ENCODE results near the gene FCGR3A. TPM values are rescaled to one million over a fixed set of nuclear protein-coding genes. Genes with fewer than 3 reads are reported as not detected.

Gene FCGR3A
- total and polyA plus RNA-seq, 2 experiments from 2014 or later, result not detected

GRCh38 chr1:161502641-161503393 lies 46.8 kb downstream of the FCGR3A start (continued):
- TF ChIP-seq ZNF462 (CRISPR knock-in tag; IDR thresholded peaks at IDR 0.05), result no peak
- TF ChIP-seq JUNB (IDR thresholded peaks at IDR 0.05; ENCODE audit: unreplicated experiment), result no peak
- TF ChIP-seq, protein P1, sequence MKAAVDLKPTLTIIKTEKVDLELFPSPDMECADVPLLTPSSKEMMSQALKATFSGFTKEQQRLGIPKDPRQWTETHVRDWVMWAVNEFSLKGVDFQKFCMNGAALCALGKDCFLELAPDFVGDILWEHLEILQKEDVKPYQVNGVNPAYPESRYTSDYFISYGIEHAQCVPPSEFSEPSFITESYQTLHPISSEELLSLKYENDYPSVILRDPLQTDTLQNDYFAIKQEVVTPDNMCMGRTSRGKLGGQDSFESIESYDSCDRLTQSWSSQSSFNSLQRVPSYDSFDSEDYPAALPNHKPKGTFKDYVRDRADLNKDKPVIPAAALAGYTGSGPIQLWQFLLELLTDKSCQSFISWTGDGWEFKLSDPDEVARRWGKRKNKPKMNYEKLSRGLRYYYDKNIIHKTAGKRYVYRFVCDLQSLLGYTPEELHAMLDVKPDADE (IDR thresholded peaks at IDR 0.05), result no peak
- TF ChIP-seq POLR2AphosphoS5 (IDR thresholded peaks at IDR 0.05; ENCODE audit: low read depth), result no peak
- no peak for TF ChIP-seq EZH2 (IDR thresholded peaks at IDR 0.05; ENCODE audit: low read depth, unreplicated experiment)
- TF ChIP-seq, protein P2, sequence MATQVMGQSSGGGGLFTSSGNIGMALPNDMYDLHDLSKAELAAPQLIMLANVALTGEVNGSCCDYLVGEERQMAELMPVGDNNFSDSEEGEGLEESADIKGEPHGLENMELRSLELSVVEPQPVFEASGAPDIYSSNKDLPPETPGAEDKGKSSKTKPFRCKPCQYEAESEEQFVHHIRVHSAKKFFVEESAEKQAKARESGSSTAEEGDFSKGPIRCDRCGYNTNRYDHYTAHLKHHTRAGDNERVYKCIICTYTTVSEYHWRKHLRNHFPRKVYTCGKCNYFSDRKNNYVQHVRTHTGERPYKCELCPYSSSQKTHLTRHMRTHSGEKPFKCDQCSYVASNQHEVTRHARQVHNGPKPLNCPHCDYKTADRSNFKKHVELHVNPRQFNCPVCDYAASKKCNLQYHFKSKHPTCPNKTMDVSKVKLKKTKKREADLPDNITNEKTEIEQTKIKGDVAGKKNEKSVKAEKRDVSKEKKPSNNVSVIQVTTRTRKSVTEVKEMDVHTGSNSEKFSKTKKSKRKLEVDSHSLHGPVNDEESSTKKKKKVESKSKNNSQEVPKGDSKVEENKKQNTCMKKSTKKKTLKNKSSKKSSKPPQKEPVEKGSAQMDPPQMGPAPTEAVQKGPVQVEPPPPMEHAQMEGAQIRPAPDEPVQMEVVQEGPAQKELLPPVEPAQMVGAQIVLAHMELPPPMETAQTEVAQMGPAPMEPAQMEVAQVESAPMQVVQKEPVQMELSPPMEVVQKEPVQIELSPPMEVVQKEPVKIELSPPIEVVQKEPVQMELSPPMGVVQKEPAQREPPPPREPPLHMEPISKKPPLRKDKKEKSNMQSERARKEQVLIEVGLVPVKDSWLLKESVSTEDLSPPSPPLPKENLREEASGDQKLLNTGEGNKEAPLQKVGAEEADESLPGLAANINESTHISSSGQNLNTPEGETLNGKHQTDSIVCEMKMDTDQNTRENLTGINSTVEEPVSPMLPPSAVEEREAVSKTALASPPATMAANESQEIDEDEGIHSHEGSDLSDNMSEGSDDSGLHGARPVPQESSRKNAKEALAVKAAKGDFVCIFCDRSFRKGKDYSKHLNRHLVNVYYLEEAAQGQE (IDR thresholded peaks at IDR 0.05; ENCODE audit: unreplicated experiment), result no peak
- no peak for TF ChIP-seq NANOG (IDR thresholded peaks at IDR 0.05; ENCODE audit: borderline replicate concordance)

Data from GM23338 (cell line).